HCT116 (cell line): ENCODE measurements around the gene PCK2. TPM values are rescaled to one million over a fixed set of nuclear protein-coding genes. Genes with fewer than 3 reads are reported as not detected.

Source experiments
- ATAC-seq: fragments of 200-7000 bp; cut with Tn5 transposase; 2 replicates; pipeline ENCODE4 v1.9.1; 2020; ENCODE audit warnings: mild to moderate bottlenecking, moderate library complexity
- BruUV-seq: library from RNA; stranded (reverse); fragments of 400-500 nt; replicated peaks from 2 replicates; lab custom pipeline; 2021; lab: Mats Ljungman, UMichigan
- CTCF ChIA-PET: fragments of 300-600 bp; sonication (Branson Sonifier 250); formaldehyde crosslinking; loops from one replicate; lab custom pipeline; 2021; ENCODE audit warnings: antibody characterized with exemption; lab: Charles Lee
- POLR2A ChIA-PET: fragments of 300-600, 350-600 bp; sonication (Branson Sonifier 250); formaldehyde crosslinking; loops from one replicate; lab custom pipeline; 2021; ENCODE audit warnings: antibody characterized with exemption; lab: Charles Lee
- RAD21 ChIA-PET, 2 experiments: fragments of 300-600 bp; sonication (Branson Sonifier 250); formaldehyde crosslinking; loops; one replicate each; lab custom pipeline; 2023; ENCODE audit warnings: low total read pairs in 2 of 2; ENCODE audit not compliant: uncharacterized antibody in 2 of 2, unreplicated experiment in 2 of 2, low non-redundant PET in 1 of 2; lab: Charles Lee
- DNase-seq: peaks from one replicate; pipeline ENCODE4 v3.0.0-alpha.2; 2010; ENCODE audit warnings: low read depth, low spot score
- H2AFZ ChIP-seq: fragments of 200-600 bp; shearing (Covaris generic), sonication (generic); 2 replicates; pipeline ENCODE4 v1.6.1; 2017; ENCODE audit warnings: low read depth, mixed run types, mixed read lengths, antibody characterized with exemption, low read length; ENCODE audit not compliant: poor library complexity, severe bottlenecking
- H3K27ac ChIP-seq: 2 replicates; pipeline ENCODE4 v1.5.1; 2012; ENCODE audit warnings: low read depth, low read length
- H3K27me3 ChIP-seq: fragments of 200-600 bp; sonication (generic); 2 replicates; pipeline ENCODE4 v1.6.1; 2016; ENCODE audit warnings: mixed run types, low read length, mixed read lengths; ENCODE audit not compliant: insufficient read depth
- H3K36me3 ChIP-seq, 2 experiments: fragments of 200-500 bp in 1 of 2; fragments of 200-600 bp in 1 of 2; sonication (Bioruptor generic) in 1 of 2; sonication (generic) in 1 of 2; 2 replicates each; pipeline versions ENCODE4 v1.5.1 to v1.6.1; 2014 to 2016; ENCODE audit warnings: low read length in 2 of 2, inconsistent platforms in 1 of 2, mixed read lengths in 1 of 2, mixed run types in 1 of 2; ENCODE audit not compliant: insufficient read depth in 2 of 2, control insufficient read depth in 1 of 2
- H3K4me1 ChIP-seq, 2 experiments: fragments of 200-600 bp in 1 of 2; sonication (generic) in 1 of 2; 2 replicates each; pipeline versions ENCODE4 v1.5.1 to v1.6.1; 2012 to 2017; ENCODE audit warnings: low read length in 2 of 2, inconsistent platforms in 1 of 2, mild to moderate bottlenecking in 1 of 2, mixed read lengths in 1 of 2, mixed run types in 1 of 2, moderate library complexity in 1 of 2; ENCODE audit not compliant: insufficient read depth in 2 of 2, control insufficient read depth in 1 of 2
- H3K4me2 ChIP-seq: fragments of 200-600 bp; sonication (generic); 2 replicates; pipeline ENCODE4 v1.6.1; 2017; ENCODE audit warnings: mixed run types, low read length, mixed read lengths
- H3K4me3 ChIP-seq, 2 experiments: fragments of 200-600 bp in 1 of 2; sonication (generic) in 1 of 2; replicated peaks in 1 of 2; 2 replicates each; pipeline ENCODE4 v1.5.1; 2011 to 2016; ENCODE audit warnings: low read length in 2 of 2, control low read depth in 1 of 2, low read depth in 1 of 2, mild to moderate bottlenecking in 1 of 2, mixed read lengths in 1 of 2, mixed run types in 1 of 2
- H3K79me2 ChIP-seq: fragments of 200-600 bp; sonication (generic); 2 replicates; pipeline ENCODE4 v1.6.1; 2017; ENCODE audit warnings: mild to moderate bottlenecking, mixed run types, low read length, moderate library complexity, mixed read lengths; ENCODE audit not compliant: insufficient read depth
- H3K9ac ChIP-seq: fragments of 200-600 bp; sonication (generic); 2 replicates; pipeline ENCODE4 v1.6.1; 2016; ENCODE audit warnings: low read length, mixed read lengths
- H3K9me2 ChIP-seq: fragments of 200-600 bp; sonication (generic), shearing (Covaris generic); 2 replicates; pipeline ENCODE4 v1.6.1; 2017; ENCODE audit warnings: mixed run types, mild to moderate bottlenecking, moderate library complexity; ENCODE audit not compliant: insufficient read depth
- H3K9me3 ChIP-seq, 2 experiments: fragments of 200-500 bp in 1 of 2; fragments of 200-600 bp in 1 of 2; sonication (Bioruptor generic) in 1 of 2; sonication (generic) in 1 of 2; 2 replicates each; pipeline ENCODE4 v1.6.1; 2014 to 2017; ENCODE audit warnings: low read length in 2 of 2, mixed read lengths in 2 of 2, inconsistent platforms in 1 of 2, low read depth in 1 of 2, mild to moderate bottlenecking in 1 of 2, mixed run types in 1 of 2, moderate library complexity in 1 of 2; ENCODE audit not compliant: control insufficient read depth in 1 of 2, insufficient read depth in 1 of 2
- H4K20me1 ChIP-seq: fragments of 200-600 bp; sonication (generic), shearing (Covaris generic); 2 replicates; pipeline ENCODE4 v1.6.1; 2017; ENCODE audit warnings: mixed run types, mild to moderate bottlenecking, moderate library complexity; ENCODE audit not compliant: insufficient read depth
- ATF3 ChIP-seq: IDR thresholded peaks from 2 replicates; pipeline ENCODE4 v1.6.1; 2012
- CBX3 ChIP-seq: IDR thresholded peaks from 2 replicates; pipeline ENCODE4 v1.6.1; 2012; ENCODE audit warnings: low read depth
- CEBPB ChIP-seq: IDR thresholded peaks from 2 replicates; pipeline ENCODE4 v1.6.1; 2012; ENCODE audit warnings: low read depth
- ELF1 ChIP-seq: IDR thresholded peaks from 2 replicates; pipeline ENCODE4 v1.6.1; 2012; ENCODE audit warnings: low read depth, borderline replicate concordance
- EZH2 ChIP-seq: fragments of 200-600 bp; sonication (generic); IDR thresholded peaks from 2 replicates; pipeline ENCODE4 v1.6.1; 2017; ENCODE audit warnings: antibody characterized with exemption, mixed run types
- FOSL1 ChIP-seq: IDR thresholded peaks from 2 replicates; pipeline ENCODE4 v1.6.1; 2012; ENCODE audit warnings: low read depth
- JUND ChIP-seq: IDR thresholded peaks from 2 replicates; pipeline ENCODE4 v1.6.1; 2012
- MAX ChIP-seq: IDR thresholded peaks from 2 replicates; pipeline ENCODE4 v1.6.1; 2012
- POLR2A ChIP-seq: IDR thresholded peaks from 2 replicates; pipeline ENCODE4 v1.7.0; 2011; ENCODE audit warnings: borderline replicate concordance; ENCODE audit not compliant: insufficient read depth, insufficient read length; ENCODE audit errors: extremely low read depth
- POLR2AphosphoS5 ChIP-seq: IDR thresholded peaks from 2 replicates; pipeline ENCODE4 v1.6.1; 2011; ENCODE audit warnings: mild to moderate bottlenecking, low read depth, low read length, moderate library complexity
- TCF7L2 ChIP-seq: IDR thresholded peaks from 2 replicates; pipeline ENCODE4 v1.7.0; 2011; ENCODE audit warnings: borderline replicate concordance, inconsistent platforms; ENCODE audit not compliant: insufficient read depth, insufficient read length; ENCODE audit errors: extremely low read depth
- YY1 ChIP-seq: IDR thresholded peaks from 2 replicates; pipeline ENCODE4 v1.6.1; 2011; ENCODE audit warnings: low read length, low read depth, moderate library complexity, mild to moderate bottlenecking; ENCODE audit not compliant: insufficient replicate concordance; ENCODE audit errors: extremely low read depth
- ZFX ChIP-seq: fragments of 450-650 bp; IDR thresholded peaks from 2 replicates; pipeline ENCODE4 v1.6.1; 2017
- intact Hi-C: fragments of 100-400 bp; cut with micrococcal nuclease; formaldehyde crosslinking; loops from 2 replicates; pipeline ENCODE4 v1.10.0; 2022
- total RNA-seq: library from RNA; stranded (reverse); gene quantifications from one replicate; pipeline ENCODE4 v1.2.1, GENCODE V29; 2021; ENCODE audit not compliant: unreplicated experiment

PCK2 gene
- total RNA-seq, 1 experiment from 2014 or later: 94.1 TPM

GRCh38 chr14:24146978-24147760, 53.1 kb downstream of the PCK2 start, which contains the start of gene RNF31:
Gene RNF31, plus strand, starts transcription at chr14:24147498. Its CDS starts 201 bp downstream, at chr14:24147699.
- DNase-seq (peak; percentile 96), ATAC-seq (peak; percentile 88)
- POLR2A ChIA-PET: interaction anchor here (0.7 to 2.3 kb wide), 13 partner anchors 9 to 284 kb away, joined by 3 to 24 read pairs (median 4); partner anchors contain the start of genes DCAF11, IPO4, IRF9 and NRL
- H3K27ac ChIP-seq: peak within 1 kb of the TSS; percentile 95
- RAD21 ChIA-PET: interaction anchor here (0.6 to 1.2 kb wide), 3 partner anchors 11 to 38 kb away, joined by 3 to 4 read pairs (median 4); partner anchors contain the start of genes IRF9 (in 1 of the 2) and PSME1 (in 1 of the 2)
- H3K4me3 ChIP-seq: peak within 1 kb of the TSS; percentile 97 to 99
- H4K20me1 ChIP-seq: no peaks in the 10 kb centered on the region
- no peak for TF ChIP-seq EZH2
- TF ChIP-seq YY1: no peak
- no peak for TF ChIP-seq MAX
- TF ChIP-seq POLR2AphosphoS5: peak; percentile 76
- TF ChIP-seq FOSL1: no peak
- no peak for TF ChIP-seq POLR2A
- no peak for TF ChIP-seq ELF1
- no peak for TF ChIP-seq CEBPB
- peak; percentile 84 for TF ChIP-seq ZFX
- TF ChIP-seq JUND: no peak
- no peak for TF ChIP-seq CBX3
- TF ChIP-seq ATF3: no peak
- TF ChIP-seq TCF7L2: no peak
- TF ChIP-seq, all 23 proteins: peak for 2
- H3K9me3 ChIP-seq: no peaks in the 10 kb centered on the region
- peak within 1 kb of the TSS; percentile 92 for H3K4me2 ChIP-seq
- peaks cover 17 to 23% of the 10 kb centered on the region in 2 experiments for H3K4me1 ChIP-seq
- no peaks in the 10 kb centered on the region for H3K27me3 ChIP-seq
- no peaks in the 10 kb centered on the region for H3K9me2 ChIP-seq
- H3K9ac ChIP-seq: peak within 1 kb of the TSS; percentile 86
- H3K79me2 ChIP-seq: peaks cover 58% of the 10 kb centered on the region
- CTCF ChIA-PET: interaction anchor here (0.6 to 3.9 kb wide), 13 partner anchors 8 to 284 kb away, joined by 3 to 19 read pairs (median 3); partner anchors contain the start of genes CIDEB, DCAF11, IRF9 and NRL
- no peak within 1 kb of the TSS for H2AFZ ChIP-seq
- no TSS peak for BruUV-seq
- intact Hi-C loops: loop anchor here (1.0 kb wide), 1 partner anchor 33 kb away; the partner anchor contains the start of genes DCAF11 and NRL
- H3K36me3 ChIP-seq: peaks cover 34 to 37% of the 10 kb centered on the region in 2 experiments
